Measurements from ENCODE around the gene CCL27. TPM values are rescaled to one million over a fixed set of nuclear protein-coding genes. Genes with fewer than 3 reads are reported as not detected.
"Not testable (repeated sequence)": the region's sequence is repeated elsewhere in the genome, so short reads cannot be mapped to it uniquely, and the experiment has no call there.

The CCL27 gene
- total RNA-seq, 1 experiment from 2014 or later: not detected

DNA sequence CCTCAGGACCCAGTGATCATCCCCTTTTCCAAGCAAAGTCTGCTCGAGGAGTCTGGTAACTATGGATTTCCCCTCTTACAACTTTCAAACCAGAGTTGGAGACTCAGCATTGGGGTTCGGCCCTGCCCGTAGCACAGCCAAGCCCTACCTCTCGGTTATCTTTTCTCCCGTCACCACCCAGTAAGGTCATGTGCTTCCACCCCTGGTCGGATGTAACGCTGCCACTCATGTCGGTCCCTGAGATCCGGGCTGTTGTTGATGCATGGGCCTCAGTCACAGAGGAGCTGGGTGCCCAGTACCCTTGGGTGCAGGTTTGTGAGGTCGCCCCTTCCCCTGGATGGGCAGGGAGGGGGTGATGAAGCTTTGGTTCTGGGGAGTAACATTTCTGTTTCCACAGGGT, 14.8 kb downstream of the CCL27 start:
- Histone ChIP-seq H3K27ac (no peak overlapping the region), H3K27me3 (no peaks in the 10 kb centered on the region), H3K4me3 (no peak overlapping the region; the same call in 1 of the 2 replicates), H3K36me3 (no peaks in the 10 kb centered on the region; the same call in 1 of the 2 replicates), H3K9me3 (replicated peaks) (no peaks in the 10 kb centered on the region), H3K4me1 (peaks cover 4% of the 10 kb centered on the region)
- DNase-seq: no peak

DNA sequence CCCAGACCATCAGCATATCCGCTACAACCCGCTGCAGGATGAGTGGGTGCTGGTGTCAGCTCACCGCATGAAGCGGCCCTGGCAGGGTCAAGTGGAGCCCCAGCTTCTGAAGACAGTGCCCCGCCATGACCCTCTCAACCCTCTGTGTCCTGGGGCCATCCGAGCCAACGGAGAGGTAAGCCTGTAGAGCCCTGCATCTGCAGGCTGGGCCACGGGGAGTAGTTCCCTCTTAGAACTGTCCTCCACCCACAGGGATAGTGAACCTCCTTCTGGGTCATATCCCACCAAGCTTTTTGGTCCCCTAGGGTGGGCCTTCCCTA, 15.4 kb downstream of the CCL27 start:
- no peaks in the 10 kb centered on the region for H3K9me3 ChIP-seq (replicated peaks)
- DNase-seq: no peak
- peak overlapping the region; percentile 53 for H3K27ac ChIP-seq
- peaks cover 4% of the 10 kb centered on the region for H3K4me1 ChIP-seq
- H3K36me3 ChIP-seq: no peaks in the 10 kb centered on the region; the same call in 1 of the 2 replicates
- no peaks in the 10 kb centered on the region for H3K27me3 ChIP-seq
- peak overlapping the region; percentile 75 for H3K4me3 ChIP-seq

DNA sequence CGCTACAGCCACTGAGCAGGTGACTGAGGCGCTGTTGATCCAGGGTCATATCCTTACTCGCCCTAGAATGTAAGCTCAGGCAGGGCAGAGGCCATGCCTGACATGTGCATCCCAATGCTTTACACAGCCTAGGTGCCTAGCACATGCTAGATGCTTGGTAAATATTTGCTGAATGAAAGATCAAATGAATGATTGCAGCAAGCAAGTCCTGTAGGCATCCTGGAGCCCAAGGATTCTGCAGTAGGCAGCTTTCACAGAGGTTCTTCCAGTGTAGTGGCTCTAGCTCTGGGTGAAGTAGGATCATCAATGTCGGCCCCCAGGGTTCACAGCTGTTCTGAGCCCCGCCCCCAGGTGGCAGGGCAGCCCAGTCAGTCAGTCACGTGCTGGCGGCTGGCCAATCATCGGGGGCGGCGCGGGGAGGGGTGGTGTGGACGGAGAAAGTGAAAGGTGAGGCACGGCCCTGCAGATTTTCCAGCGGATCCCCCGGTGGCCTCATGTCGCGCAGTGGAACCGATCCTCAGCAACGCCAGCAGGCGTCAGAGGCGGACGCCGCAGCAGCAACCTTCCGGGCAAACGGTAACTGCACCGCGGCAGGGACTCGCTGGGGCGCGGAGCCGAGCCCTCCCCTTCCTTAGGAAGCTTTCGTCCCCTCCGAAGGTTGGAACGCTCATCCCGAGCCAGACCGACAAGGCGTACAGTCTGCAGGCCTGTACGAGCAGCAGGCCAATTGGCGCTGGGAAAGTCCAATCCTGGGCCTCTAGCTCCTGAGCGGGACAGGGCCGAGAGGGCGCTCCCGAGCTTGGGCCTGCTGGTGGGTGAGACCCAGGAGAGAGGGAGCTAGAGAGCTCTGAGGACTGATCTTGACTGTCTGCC, 16.0 kb downstream of the CCL27 start, which contains the start of gene GALT:
GALT (plus strand) TSS at position 465 of the 873 bp plus-strand sequence; CDS start at position 495, 30 bp downstream.
- Histone ChIP-seq H3K27me3 (no peaks in the 10 kb centered on the region), H3K4me1 (peaks cover 4% of the 10 kb centered on the region), H3K4me3 (peak within 1 kb of the TSS; percentile 75), H3K9me3 (replicated peaks) (no peaks in the 10 kb centered on the region), H3K27ac (peak within 1 kb of the TSS; percentile 53), H3K36me3 (no peaks in the 10 kb centered on the region; the same call in 1 of the 2 replicates)
- DNase-seq: peak; percentile 95

DNA sequence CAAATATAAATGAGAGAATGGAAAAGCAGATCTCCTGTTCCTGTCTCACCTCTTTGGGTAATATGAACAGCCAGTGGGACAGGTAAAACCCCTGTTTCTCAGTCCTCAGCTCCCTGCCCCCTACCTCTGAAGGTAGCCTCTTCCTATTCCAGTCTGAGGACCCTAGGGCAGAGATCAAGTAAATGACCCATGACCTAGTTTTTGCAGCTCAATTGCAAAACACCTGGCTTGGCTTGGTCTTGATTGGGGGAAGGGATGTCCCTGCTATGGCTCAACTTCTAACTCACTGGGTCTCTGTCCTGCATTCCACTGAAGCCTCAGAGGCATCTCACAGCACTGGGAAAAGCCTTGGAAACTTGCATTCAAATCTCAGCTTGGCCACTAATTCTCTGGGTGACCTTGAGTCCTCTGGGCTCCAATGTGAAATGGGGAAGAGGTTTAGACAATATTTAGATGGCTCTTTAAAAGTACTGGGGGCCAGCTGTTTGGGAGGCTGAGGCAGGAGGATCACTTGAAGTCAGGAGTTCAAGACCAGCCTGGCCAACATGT, 17.6 kb downstream of the CCL27 start:
- no peaks in the 10 kb centered on the region for H3K27me3 ChIP-seq
- H3K4me1 ChIP-seq: peaks cover 4% of the 10 kb centered on the region
- DNase-seq: no peak
- no peaks in the 10 kb centered on the region for H3K9me3 ChIP-seq (replicated peaks)
- no peak overlapping the region for H3K27ac ChIP-seq
- H3K36me3 ChIP-seq: no peaks in the 10 kb centered on the region; the same call in 1 of the 2 replicates
- H3K4me3 ChIP-seq: no peak overlapping the region

DNA sequence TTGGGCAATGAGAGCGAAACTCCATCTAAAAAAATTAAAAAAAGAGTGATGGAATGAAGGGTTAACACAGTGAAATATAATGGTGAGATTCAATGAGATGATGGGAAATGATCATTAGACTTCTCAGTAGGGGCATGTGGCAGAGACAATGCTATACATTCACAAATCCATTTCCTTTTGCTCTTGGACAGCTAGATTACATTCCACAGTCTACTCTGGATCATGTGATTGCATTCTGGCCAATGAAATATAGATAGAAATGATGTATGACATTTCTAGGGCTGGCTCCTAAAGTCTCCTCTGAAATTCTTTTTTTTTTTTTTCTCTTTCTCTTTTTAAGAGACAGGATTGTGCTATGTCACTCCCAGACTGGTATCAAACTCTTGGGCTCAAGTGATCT, 19.8 kb downstream of the CCL27 start:
- no peaks in the 10 kb centered on the region for H3K9me3 ChIP-seq (replicated peaks)
- H3K4me3 ChIP-seq: no peak overlapping the region
- DNase-seq: no peak
- H3K27me3 ChIP-seq: no peaks in the 10 kb centered on the region
- no peak overlapping the region for H3K27ac ChIP-seq
- H3K36me3 ChIP-seq: no peaks in the 10 kb centered on the region
- peaks cover 4% of the 10 kb centered on the region for H3K4me1 ChIP-seq

DNA sequence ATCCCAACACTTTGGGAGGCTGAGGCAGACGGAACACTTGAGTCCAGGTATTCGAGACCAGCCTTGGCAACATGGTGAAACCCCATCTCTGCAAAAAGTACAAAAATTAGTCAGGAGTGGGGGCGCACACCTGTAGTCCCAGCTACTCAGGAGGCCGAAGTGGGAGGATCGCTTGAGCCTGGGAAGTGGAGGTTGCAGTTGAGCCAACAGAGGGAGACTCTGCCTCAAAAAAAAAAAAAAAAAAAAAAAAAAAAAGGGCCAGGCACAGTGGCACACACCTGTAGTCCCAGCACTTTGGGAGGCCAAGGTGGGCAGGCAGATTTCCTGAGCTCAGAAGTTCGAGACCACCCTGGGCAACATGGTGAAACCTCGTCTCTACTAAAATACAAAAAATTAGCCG, 23.1 kb downstream of the CCL27 start:
- H3K36me3 ChIP-seq; H3K9me3 ChIP-seq (replicated peaks); H3K27me3 ChIP-seq; H3K4me1 ChIP-seq; DNase-seq; H3K27ac ChIP-seq; H3K4me3 ChIP-seq: not testable (repeated sequence)

DNA sequence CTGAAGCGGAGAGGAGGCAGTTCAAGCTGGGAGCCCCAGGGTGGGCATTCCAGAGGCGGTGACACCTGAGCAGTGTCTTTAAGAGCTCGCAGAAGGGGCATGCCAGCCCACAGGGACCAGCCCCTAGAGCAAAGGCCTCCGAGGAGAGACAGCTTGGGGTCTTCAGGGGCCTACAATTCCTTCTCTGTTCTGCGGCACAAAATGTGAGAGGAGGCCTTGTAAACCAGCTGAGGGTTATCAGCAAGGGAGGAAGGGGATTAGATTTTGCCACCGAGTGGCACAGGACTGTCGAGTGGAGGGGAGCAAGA, 24.4 kb downstream of the CCL27 start:
- Histone ChIP-seq H3K4me3 (peak overlapping the region; percentile 79), H3K27me3 (no peaks in the 10 kb centered on the region), H3K36me3 (peaks cover 4% of the 10 kb centered on the region; the same call in 1 of the 2 replicates), H3K4me1 (no peaks in the 10 kb centered on the region), H3K27ac (no peak overlapping the region; the same call in 1 of the 2 replicates), H3K9me3 (replicated peaks) (no peaks in the 10 kb centered on the region)
- DNase-seq: no peak

DNA sequence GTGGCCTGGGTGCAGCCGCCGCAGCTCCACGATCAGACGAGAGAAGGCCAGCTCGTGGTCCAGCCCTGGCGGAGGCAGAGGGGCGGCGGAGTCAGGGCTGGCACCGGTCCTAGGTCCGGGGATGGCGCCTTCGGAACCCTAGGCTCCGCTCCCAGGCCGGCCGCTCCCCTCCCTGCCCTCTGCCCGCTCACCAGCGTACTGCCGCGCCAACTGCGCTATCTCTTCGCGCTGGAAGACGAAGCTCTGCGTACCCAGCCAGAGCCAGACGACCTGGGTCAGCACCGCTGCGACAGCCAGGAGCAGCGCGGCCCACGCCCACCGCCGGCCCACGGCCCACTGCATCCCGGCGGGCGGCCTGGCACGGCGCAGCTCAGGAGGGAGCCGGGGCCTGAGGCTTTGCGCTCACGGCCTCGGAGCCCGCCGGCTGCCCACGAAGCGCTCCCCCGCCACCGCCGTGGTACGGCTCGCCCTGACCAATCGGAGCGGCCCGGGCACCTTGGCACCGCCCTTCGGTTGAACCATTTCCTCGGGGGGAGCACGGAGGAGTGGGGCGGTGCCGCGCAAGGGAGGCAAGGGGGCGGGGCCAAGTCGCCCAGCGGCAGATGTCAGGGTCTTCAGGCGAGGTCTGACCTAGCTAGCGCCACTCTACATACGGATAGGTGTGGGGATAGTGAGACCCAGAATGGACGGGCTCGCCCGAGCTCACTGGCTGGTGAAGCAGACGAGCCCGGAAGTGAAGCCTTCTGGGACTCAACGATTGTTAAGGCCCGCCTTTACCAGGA, 24.9 kb downstream of the CCL27 start, which contains the start of gene SIGMAR1:
SIGMAR1 (minus strand) TSS at position 432 of the 782 bp plus-strand sequence; CDS start at position 342, 90 bp downstream.
- Histone ChIP-seq H3K9me3 (replicated peaks) (no peaks in the 10 kb centered on the region), H3K27ac (peak within 1 kb of the TSS; percentile 69), H3K4me3 (peak within 1 kb of the TSS; percentile 79), H3K27me3 (no peaks in the 10 kb centered on the region), H3K36me3 (peaks cover 4% of the 10 kb centered on the region; the same call in 1 of the 2 replicates), H3K4me1 (no peaks in the 10 kb centered on the region)
- peak; percentile 92 to 93 for DNase-seq

DNA sequence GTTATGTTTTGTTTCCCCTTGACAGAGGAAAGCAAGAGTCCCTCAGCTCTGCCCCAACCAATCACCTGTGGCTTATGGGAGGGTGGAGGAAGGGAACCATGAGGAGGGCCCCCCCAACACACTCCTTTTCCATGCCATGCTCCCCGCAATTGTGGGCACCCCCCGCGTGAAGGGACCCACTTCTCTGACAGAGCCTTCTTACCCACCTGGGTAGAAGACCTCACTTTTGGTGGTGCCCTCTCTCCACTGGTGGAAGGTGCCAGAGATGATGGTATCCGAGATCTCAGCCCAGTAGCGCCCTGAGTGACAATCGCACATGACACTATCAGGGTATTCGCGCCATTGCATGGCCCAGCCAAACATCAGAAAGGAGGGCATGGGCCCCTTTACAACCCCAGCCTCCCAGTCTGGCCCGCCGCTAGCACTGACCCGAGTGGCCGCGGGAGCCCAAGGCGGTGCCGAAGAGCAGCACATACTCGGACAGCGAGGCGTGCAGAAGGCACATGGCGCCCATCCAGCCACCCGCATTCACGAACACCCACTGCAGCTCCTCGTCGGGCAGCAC, 25.6 kb downstream of the CCL27 start:
- no peaks in the 10 kb centered on the region for H3K4me1 ChIP-seq
- H3K36me3 ChIP-seq: peaks cover 4% of the 10 kb centered on the region; the same call in 1 of the 2 replicates
- H3K27me3 ChIP-seq: no peaks in the 10 kb centered on the region
- DNase-seq: peak; percentile 31 to 59
- no peaks in the 10 kb centered on the region for H3K9me3 ChIP-seq (replicated peaks)
- peak overlapping the region; percentile 69 for H3K27ac ChIP-seq
- peak overlapping the region; percentile 79 for H3K4me3 ChIP-seq

DNA sequence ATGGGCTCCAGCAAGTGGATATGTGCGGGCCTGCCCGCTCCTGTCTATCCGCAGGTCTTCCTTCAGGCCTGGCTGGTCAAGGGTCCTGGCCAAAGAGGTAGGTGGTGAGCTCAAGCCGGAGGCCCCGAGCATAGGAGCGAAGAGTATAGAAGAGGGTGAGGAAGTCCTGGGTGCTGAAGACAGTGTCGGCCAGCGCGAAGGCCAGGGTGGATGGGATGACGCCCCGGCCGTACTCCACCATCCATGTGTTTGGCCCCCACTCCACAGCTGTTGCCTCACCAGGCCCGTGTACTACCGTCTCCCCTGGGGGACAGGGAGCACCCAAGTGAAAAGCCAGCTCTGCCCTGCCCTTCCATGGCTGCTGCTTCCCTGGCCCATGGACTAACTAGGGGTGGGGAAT, 26.9 kb downstream of the CCL27 start:
- no peaks in the 10 kb centered on the region for H3K4me1 ChIP-seq

DNA sequence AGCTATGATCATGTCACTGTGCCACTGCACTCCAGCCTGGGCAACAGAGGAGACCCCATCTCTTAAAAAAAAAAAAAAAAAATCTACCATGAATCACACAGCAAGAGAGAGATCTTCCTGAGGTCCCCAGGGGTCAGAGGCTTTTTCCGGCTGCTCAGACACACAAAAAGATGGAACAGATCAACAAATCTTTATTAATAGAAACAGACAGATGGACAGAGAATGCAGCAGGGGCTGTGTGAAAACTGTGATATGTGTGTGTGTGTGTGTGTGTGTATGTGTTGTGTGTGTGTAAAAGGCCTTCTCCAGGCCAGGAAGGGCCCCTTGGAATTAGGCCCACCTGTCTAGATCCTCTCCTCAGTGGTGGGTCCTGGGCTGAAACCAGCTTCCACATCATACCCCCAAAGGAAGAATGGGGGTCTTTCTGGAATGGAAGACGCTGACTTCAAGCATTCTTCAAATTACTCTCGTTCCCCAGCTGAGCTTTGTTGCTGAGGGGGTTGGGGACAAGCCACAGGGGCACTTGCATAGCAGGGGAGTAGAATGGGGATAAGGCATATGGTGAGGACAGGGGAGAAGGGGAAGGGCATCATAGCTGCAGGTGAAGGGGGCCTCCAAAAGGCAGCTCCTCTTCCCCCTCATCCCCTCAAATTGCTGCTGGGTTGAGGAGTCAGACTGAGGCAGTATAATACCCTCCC, 27.8 kb downstream of the CCL27 start:
- H3K9me3 ChIP-seq (replicated peaks): no peaks in the 10 kb centered on the region
- no peak overlapping the region for H3K4me3 ChIP-seq
- no peaks in the 10 kb centered on the region for H3K4me1 ChIP-seq
- peaks cover 4% of the 10 kb centered on the region; the same call in 1 of the 2 replicates for H3K36me3 ChIP-seq
- peaks cover 9% of the 10 kb centered on the region for H3K27me3 ChIP-seq
- H3K27ac ChIP-seq: no peak overlapping the region
- no peak for DNase-seq

More for the DNA sequence above, 26.9 kb downstream of the CCL27 start:
- H3K36me3 ChIP-seq: peaks cover 4% of the 10 kb centered on the region; the same call in 1 of the 2 replicates
- no peak for DNase-seq
- peaks cover under 1% of the 10 kb centered on the region for H3K27me3 ChIP-seq
- no peak overlapping the region for H3K4me3 ChIP-seq
- no peak overlapping the region for H3K27ac ChIP-seq
- H3K9me3 ChIP-seq (replicated peaks): no peaks in the 10 kb centered on the region

DNA sequence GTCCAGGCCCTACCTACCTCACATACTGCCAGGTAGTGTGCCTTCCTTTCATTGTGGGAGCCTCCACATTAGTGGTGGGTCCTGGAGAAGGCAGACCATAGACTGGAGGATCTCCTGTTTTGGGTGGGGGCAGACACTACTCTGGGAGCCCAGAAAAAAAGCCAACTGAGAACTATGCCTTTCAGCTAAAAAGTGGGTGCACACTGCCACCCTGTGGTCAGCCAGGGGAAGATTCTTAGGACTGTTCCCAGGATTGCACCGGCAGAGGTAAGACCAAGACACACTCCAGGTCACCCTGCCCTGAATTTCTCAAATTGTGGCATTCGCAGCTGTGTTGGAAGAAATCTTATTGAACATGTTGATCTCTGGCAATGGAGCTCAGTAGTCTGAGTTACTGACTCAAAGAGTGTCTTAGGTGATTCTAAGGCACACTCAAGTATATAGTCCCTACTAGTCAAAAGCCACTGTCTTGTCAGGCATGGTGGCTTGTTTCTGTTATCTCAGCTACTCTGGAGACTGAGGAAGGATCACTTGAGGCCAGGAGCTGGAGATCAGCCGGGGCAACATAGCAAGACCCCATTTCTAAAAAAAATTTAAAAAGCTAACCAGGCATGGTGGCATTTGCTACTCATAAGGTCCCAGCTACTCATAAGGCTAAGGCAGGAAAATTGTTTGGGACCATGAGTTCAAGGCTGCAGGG, 28.5 kb downstream of the CCL27 start:
- peak; percentile 58 to 78 for DNase-seq
- Histone ChIP-seq H3K9me3 (replicated peaks) (no peaks in the 10 kb centered on the region), H3K4me1 (no peaks in the 10 kb centered on the region), H3K36me3 (peaks cover 4% of the 10 kb centered on the region; the same call in 1 of the 2 replicates), H3K4me3 (no peak overlapping the region), H3K27ac (no peak overlapping the region), H3K27me3 (peaks cover 14% of the 10 kb centered on the region)

DNA sequence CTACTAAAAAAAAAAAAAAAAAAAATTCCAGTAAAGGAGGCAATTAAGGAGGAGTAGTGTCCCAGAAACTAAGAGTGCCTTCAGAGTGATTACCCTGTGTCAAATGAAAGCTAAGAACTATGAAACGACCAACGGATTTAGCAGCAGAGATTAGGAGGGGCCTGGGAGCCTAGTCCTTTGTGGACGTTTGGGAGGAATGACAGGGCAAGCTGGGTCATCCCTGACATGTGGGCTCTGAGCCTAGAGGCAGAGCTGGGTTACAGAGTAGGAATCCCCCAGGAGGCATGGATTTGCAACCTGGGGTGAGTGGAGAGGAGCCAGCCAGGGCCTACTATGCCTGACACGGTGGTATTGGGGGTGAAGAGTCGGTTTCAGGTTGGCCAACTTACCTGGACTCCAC, 29.3 kb downstream of the CCL27 start:
- no peak overlapping the region for H3K4me3 ChIP-seq
- H3K9me3 ChIP-seq (replicated peaks): no peaks in the 10 kb centered on the region
- H3K27me3 ChIP-seq: peaks cover 19% of the 10 kb centered on the region
- H3K36me3 ChIP-seq: peaks cover 4% of the 10 kb centered on the region; the same call in 1 of the 2 replicates
- no peaks in the 10 kb centered on the region for H3K4me1 ChIP-seq
- H3K27ac ChIP-seq: no peak overlapping the region
- DNase-seq: no peak

All from SJCRH30 (cell line).